ENCODE measurements around the gene EIF2AK2.

The EIF2AK2 gene

GRCh38 chr2:37098416-37099118 lies 58.2 kb downstream of the EIF2AK2 start:
- DNase-seq, result peak; percentile 3

GRCh38 chr2:37096568-37096967 lies 60.2 kb downstream of the EIF2AK2 start:
- no peak for DNase-seq

DNA sequence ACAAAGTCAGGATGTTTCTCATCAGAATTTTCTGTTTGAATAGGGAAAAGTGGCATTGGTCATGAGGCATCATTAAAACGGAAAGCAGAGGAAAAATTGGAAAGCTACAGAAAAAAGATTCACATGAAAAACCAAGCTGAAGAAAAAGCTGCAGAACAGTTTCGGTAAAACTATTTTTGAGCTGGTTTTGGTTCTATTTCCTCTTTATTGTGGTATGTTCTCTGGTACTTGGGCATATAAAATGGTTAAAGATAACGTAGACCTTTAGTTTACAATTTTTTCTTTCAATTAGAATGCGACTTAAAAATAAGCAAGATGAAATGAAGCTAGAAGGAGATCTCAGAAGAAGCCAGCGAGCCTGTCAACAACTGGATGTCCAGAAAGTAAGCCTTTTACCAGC lies 64.9 kb downstream of the EIF2AK2 start:
- no peak for DNase-seq

GRCh38 chr2:37090019-37090477 lies 66.7 kb downstream of the EIF2AK2 start:
- no peak for DNase-seq

- DNase-seq, result peak; percentile 31
These were observed 71.0 kb downstream of the EIF2AK2 start for GRCh38 chr2:37085731-37086147.

GRCh38 chr2:37084797-37085196 lies 72.0 kb downstream of the EIF2AK2 start:
- no peak for DNase-seq

DNA sequence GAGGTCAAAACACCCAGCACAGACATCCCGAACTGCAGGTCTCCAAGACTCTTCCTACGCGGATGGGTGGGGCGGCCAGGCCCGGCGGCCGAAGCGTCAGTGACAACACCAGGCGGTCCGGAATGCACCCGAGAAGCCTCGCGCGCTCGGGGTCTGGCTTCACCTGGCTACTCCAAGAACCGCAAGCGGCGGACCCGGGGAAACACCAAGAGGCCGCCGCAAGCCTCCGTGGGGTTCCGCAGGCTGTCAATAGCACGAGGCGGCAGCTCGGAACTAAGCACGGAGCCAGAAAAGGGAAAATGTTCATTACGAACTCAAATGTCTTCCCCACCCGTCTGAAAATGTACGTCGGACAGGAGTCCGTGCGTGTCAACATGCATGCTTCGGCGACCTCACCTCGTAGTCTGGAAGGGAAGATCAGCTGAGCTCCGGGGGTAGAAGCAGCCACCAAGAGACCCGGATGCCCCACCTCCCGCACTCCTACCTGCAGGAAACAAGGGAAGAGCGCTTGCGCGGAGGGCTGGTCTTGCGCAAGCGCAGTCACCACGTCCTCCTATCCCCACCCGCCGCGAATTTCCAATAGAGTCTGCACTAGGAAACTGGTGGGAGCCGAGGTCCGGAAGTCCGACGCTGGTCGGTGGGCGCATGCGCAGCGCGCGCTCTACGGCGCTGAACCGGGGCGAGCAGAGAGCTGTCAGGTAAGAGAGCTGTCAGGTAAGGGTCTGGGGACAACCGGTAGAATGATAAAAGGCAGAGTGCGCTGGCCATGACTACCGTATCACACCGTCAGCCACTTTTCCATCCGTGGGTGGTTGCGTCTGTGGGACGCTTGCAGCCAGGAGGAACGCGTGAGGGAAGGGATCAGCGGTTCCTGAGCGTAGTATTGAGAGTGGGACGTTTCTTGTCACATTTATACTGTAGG lies 72.6 kb downstream of the EIF2AK2 start, which contains the start of the genes GPATCH11 and HEATR5B:
Gene GPATCH11 (plus strand): TSS at position 646 of the 922 bp plus-strand sequence. CDS start 3,864 bp downstream, outside the sequence.
Gene HEATR5B (minus strand): TSS at position 500 of the 922 bp plus-strand sequence. CDS start 958 bp downstream, outside the sequence.
- DNase-seq, result peak; percentile 97

DNA sequence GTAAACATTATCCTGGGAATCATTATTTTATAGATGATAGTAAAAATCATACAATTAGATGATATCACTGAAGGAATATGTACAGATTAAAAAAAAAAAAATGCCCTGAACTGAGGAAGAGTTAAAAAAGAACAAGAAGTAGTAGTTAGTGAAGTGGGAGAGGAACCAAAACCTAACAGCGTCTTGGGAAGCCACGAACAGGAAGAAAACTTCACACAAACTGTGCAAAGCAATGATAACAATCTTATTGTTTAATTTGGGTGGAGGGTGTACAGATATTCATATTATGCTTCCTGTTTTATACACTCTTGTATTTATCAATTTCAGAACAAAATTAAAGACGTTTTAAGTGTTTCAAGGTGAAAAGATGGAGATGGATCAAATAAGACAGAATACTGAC lies 76.1 kb downstream of the EIF2AK2 start:
- DNase-seq, result no peak

GRCh38 chr2:37080266-37080665 lies 76.5 kb downstream of the EIF2AK2 start:
- no peak for DNase-seq

GRCh38 chr2:37070931-37071330 lies 85.8 kb downstream of the EIF2AK2 start:
- no peak for DNase-seq

DNA sequence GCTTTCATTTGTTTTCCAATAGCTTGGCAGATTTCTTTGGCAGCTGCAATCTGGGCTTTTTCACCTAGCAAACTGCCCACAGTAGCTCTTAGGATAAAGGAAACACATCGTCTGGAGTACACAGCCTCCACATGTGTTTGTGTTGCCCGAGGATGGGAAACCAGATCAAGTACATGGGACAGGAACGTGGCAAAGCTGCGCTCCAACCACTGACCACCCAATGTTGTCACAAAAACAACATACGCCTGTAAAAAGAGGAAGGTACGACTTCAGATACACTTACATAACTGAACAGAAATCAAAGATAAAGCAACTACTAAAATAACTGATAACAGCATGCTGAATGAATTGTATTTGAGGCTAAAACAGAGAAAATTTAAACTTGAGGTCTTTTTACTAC lies 88.1 kb downstream of the EIF2AK2 start:
- no peak for DNase-seq

DNA sequence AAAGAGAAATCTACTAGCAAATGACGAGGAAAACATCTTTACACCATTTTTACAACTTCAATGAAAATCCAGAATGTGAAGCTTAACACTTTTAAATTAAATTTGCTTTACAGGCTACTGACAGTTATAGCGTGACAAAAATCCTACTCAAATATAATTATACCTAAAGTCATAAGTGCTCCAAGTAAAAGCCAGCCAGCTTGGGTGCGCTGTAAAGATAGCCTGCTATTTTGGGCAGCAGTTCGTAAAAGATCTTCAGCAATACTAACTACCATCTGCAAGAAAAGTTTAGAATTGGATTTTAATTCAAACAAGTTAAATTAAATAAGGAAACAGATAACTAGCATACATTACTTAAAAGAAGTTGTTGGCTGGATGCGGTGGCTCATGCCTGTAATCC lies 95.0 kb downstream of the EIF2AK2 start:
- DNase-seq, result no peak

DNA sequence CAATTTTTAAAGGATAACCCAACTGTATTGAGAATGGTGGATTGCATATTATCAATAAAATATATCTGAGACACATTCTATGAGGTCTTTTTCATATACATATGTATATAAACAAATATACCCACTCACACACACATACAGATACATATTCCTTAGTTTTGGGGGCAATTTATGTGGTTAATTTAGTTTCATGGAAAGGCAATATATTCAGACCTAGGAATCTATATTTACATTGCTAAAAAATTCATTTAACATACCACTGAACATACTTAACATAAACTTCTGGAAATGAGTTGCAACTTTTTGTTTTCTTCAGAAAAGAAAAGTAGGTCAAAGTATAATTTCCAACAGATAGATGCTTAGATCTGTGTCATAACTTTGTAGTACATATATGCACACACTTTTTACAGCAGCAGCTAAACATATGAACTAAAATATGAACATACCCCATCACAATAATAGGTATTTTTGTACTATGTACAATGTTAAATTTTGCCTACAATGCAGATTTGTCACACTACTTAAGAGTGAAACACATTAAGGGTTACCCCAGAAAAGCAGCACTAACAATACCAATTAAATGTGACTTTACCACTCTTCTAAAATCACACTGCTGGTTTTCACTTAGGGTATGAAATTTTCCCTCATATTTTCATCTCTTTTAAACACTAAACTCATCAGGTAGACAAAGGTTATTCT lies 95.6 kb downstream of the EIF2AK2 start:
- DNase-seq, result no peak

GRCh38 chr2:37060446-37060845 lies 96.3 kb downstream of the EIF2AK2 start:
- no peak for DNase-seq

GRCh38 chr2:37059841-37060240 lies 96.9 kb downstream of the EIF2AK2 start:
- DNase-seq, result no peak

DNA sequence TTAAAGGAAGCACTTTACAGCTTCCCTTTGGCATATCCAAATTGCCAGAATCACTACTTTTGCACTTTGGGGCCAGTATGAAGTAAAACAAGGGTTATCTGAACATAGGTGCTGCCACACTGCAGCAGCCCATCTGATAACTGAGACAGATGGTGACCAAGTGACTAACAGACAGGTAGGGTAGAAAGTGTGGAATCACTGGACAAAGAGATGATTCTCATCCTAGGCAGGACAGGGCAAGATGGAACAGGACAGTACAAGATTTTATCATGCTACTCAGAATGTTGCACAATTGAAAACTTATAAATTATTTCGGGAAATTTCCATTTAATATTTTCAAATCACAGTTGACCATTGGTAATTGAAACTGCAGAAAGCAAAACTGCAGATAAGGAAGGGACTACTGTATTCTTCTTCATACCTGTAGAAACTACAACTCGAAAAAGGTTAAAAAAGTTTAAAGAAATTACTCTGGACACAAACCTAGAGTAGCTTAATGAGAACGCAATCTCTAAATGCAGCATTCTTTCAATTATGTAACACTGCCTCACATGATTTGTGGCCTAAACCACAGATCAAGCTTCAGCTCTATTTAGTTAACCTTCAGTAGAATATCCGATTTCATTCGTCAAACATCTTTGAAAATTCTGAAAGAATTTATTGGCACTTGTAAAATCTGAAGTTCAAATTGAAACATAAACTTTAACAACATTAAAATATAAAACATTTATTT lies 104.0 kb downstream of the EIF2AK2 start:
- DNase-seq, result no peak
